HL-60 (cell line): ENCODE results near the gene CD22.
"Not testable (repeated sequence)": the region's sequence is repeated elsewhere in the genome, so short reads cannot be mapped to it uniquely, and the experiment has no call there.

ENCODE experiments used
- DNase-seq, 2 experiments: peaks; one replicate each; pipeline ENCODE4 v3.0.0-alpha.2; 2010 to 2020; ENCODE audit warnings: low read depth in 1 of 2, low spot score in 1 of 2
- H3K27ac ChIP-seq: fragments of 250-450 bp; sonication (Bioruptor Pico); replicated peaks from 2 replicates; pipeline ENCODE4 v1.5.1; 2020; ENCODE audit warnings: mild to moderate bottlenecking, moderate library complexity
- H3K27me3 ChIP-seq: fragments of 250-450 bp; sonication (Bioruptor Pico); 2 replicates; pipeline ENCODE4 v1.5.1; 2021; ENCODE audit warnings: mild to moderate bottlenecking, moderate library complexity; ENCODE audit not compliant: insufficient read depth, poor library complexity, severe bottlenecking
- H3K4me3 ChIP-seq: replicated peaks from 2 replicates; pipeline ENCODE4 v1.5.1; 2011; ENCODE audit warnings: mild to moderate bottlenecking, control low read depth, low read length; ENCODE audit not compliant: insufficient read depth
- GABPA ChIP-seq: IDR thresholded peaks from 2 replicates; pipeline ENCODE4 v1.6.1; 2012; ENCODE audit warnings: low read depth
- POLR2AphosphoS5 ChIP-seq: IDR thresholded peaks from 2 replicates; pipeline ENCODE4 v1.6.1; 2012; ENCODE audit warnings: low read depth
- SPI1 ChIP-seq: IDR thresholded peaks from 2 replicates; pipeline ENCODE4 v1.6.1; 2012; ENCODE audit warnings: low read depth, mild to moderate bottlenecking, borderline replicate concordance
- TF ChIP-seq, protein P1 (sequence below): IDR thresholded peaks from 2 replicates; pipeline ENCODE4 v1.6.1; 2012; ENCODE audit warnings: low read depth; ENCODE audit not compliant: insufficient replicate concordance
- TF ChIP-seq, protein P2 (sequence below): IDR thresholded peaks from one replicate; pipeline ENCODE4 v1.5.1; 2011; ENCODE audit warnings: low read length, control low read depth, inconsistent platforms; ENCODE audit not compliant: insufficient read depth

The CD22 gene

DNA sequence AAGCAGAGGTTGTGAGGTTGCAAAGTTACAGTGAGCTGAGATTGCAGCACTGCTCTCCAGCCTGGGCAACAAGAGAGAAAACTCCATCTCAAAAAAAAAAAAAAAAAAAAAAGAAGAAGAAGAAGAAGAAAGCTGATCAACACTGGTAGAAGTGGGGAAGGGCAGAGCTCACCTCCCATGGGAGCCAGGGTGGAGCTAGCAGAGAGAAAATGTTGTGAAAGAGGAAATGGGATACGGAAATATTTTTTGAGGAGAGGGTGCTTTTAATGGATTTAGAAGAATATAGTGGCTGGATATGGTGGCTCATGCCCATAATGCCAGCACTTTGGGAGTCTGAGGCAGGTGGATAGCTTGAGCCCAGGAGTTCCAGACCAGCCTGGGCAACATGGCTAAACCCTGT is 48.7 kb downstream of the CD22 start:
- Histone ChIP-seq H3K4me3 (no peak overlapping the region), H3K27ac (no peak overlapping the region), H3K27me3 (no peaks in the 10 kb centered on the region)
- no peak for DNase-seq
- TF ChIP-seq, protein P1, sequence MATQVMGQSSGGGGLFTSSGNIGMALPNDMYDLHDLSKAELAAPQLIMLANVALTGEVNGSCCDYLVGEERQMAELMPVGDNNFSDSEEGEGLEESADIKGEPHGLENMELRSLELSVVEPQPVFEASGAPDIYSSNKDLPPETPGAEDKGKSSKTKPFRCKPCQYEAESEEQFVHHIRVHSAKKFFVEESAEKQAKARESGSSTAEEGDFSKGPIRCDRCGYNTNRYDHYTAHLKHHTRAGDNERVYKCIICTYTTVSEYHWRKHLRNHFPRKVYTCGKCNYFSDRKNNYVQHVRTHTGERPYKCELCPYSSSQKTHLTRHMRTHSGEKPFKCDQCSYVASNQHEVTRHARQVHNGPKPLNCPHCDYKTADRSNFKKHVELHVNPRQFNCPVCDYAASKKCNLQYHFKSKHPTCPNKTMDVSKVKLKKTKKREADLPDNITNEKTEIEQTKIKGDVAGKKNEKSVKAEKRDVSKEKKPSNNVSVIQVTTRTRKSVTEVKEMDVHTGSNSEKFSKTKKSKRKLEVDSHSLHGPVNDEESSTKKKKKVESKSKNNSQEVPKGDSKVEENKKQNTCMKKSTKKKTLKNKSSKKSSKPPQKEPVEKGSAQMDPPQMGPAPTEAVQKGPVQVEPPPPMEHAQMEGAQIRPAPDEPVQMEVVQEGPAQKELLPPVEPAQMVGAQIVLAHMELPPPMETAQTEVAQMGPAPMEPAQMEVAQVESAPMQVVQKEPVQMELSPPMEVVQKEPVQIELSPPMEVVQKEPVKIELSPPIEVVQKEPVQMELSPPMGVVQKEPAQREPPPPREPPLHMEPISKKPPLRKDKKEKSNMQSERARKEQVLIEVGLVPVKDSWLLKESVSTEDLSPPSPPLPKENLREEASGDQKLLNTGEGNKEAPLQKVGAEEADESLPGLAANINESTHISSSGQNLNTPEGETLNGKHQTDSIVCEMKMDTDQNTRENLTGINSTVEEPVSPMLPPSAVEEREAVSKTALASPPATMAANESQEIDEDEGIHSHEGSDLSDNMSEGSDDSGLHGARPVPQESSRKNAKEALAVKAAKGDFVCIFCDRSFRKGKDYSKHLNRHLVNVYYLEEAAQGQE = no peak
- TF ChIP-seq POLR2AphosphoS5 (no peak), GABPA (no peak), SPI1 (no peak)
- TF ChIP-seq, protein P2, sequence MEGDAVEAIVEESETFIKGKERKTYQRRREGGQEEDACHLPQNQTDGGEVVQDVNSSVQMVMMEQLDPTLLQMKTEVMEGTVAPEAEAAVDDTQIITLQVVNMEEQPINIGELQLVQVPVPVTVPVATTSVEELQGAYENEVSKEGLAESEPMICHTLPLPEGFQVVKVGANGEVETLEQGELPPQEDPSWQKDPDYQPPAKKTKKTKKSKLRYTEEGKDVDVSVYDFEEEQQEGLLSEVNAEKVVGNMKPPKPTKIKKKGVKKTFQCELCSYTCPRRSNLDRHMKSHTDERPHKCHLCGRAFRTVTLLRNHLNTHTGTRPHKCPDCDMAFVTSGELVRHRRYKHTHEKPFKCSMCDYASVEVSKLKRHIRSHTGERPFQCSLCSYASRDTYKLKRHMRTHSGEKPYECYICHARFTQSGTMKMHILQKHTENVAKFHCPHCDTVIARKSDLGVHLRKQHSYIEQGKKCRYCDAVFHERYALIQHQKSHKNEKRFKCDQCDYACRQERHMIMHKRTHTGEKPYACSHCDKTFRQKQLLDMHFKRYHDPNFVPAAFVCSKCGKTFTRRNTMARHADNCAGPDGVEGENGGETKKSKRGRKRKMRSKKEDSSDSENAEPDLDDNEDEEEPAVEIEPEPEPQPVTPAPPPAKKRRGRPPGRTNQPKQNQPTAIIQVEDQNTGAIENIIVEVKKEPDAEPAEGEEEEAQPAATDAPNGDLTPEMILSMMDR = no peak

DNA sequence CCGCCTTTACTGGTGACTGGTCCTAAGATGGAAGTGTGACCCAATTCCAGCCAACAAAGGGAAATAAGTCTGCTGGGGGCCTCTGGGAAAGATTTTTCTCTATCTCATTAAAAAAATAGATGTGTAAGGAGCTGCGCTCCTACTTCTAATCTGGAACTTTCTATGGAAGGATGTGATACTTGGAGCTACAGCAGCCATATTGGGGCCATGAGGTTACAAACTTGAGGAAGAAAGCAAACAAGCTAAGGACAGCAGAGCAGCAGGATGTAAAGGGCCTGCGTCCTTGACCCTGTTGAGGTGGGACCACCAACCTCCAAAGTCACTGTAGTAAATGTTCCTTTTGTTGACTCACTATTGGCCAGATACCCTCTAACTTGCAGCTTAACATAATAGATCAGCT is 49.4 kb downstream of the CD22 start:
- H3K27ac ChIP-seq = no peak overlapping the region
- H3K4me3 ChIP-seq = no peak overlapping the region
- DNase-seq = no peak
- TF ChIP-seq, protein P2 = no peak
- TF ChIP-seq SPI1 (no peak), POLR2AphosphoS5 (no peak), GABPA (no peak)
- TF ChIP-seq, protein P1 = no peak
- H3K27me3 ChIP-seq = no peaks in the 10 kb centered on the region

DNA sequence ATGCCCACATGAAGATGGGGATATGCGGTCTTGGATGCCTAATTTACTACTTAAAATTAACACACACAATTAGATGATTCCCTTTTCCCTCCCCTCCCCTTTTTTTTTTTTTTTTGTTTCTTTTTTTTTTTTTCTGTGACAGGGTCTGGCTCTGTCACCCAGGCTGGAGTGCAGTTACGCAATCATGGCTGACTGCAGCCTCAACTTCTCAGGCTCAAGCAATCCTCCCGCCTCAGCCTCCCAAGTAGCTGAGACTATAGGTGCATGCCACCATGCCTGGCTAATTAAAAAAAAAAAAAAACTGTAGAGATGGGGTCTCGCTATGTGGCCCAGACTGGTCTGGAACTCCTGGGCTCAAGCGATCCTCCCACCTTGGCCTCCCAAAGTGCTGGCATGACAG is 50.6 kb downstream of the CD22 start:
- not testable (repeated sequence) for H3K27me3 ChIP-seq, H3K4me3 ChIP-seq, H3K27ac ChIP-seq, DNase-seq

DNA sequence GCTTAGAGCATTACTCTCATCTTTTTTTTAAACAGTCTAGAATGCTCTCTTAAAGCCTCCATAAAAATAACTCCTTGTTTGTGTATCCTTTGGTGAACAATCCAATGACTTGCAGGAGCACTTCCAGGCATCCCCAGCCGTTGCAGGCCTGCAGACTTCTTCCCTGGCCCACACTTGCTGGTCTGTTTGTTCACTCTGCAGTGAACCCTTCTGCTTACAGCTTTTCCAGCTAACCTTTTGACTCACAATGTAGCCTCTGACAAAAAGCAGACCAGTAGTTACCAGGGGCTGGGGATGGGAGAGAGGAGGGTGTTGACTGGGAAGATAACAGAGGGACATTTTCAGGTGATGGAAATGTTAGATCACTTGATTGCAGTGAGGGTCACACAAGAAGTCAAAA is 51.0 kb downstream of the CD22 start:
- H3K4me3 ChIP-seq = no peak overlapping the region
- no peak for DNase-seq
- no peak overlapping the region for H3K27ac ChIP-seq
- H3K27me3 ChIP-seq = no peaks in the 10 kb centered on the region
- TF ChIP-seq, protein P2 = no peak
- TF ChIP-seq, protein P1 = no peak
- TF ChIP-seq POLR2AphosphoS5 (no peak), GABPA (no peak), SPI1 (no peak)
